HCT116 (cell line): ENCODE data around the gene MIR17HG. TPM values are rescaled to one million over a fixed set of nuclear protein-coding genes. Genes with fewer than 3 reads are reported as not detected.
"Not testable (repeated sequence)": the region's sequence is repeated elsewhere in the genome, so short reads cannot be mapped to it uniquely, and the experiment has no call there.

Experiments
- ATAC-seq: fragments of 200-7000 bp; cut with Tn5 transposase; 2 replicates; pipeline ENCODE4 v1.9.1; 2020; ENCODE audit warnings: mild to moderate bottlenecking, moderate library complexity
- BruUV-seq: library from RNA; stranded (reverse); fragments of 400-500 nt; replicated peaks from 2 replicates; lab custom pipeline; 2021; lab: Mats Ljungman, UMichigan
- CTCF ChIA-PET: fragments of 300-600 bp; sonication (Branson Sonifier 250); formaldehyde crosslinking; loops from one replicate; lab custom pipeline; 2021; ENCODE audit warnings: antibody characterized with exemption; lab: Charles Lee
- POLR2A ChIA-PET: fragments of 300-600, 350-600 bp; sonication (Branson Sonifier 250); formaldehyde crosslinking; loops from one replicate; lab custom pipeline; 2021; ENCODE audit warnings: antibody characterized with exemption; lab: Charles Lee
- RAD21 ChIA-PET, 2 experiments: fragments of 300-600 bp; sonication (Branson Sonifier 250); formaldehyde crosslinking; loops; one replicate each; lab custom pipeline; 2023; ENCODE audit warnings: low total read pairs in 2 of 2; ENCODE audit not compliant: uncharacterized antibody in 2 of 2, unreplicated experiment in 2 of 2, low non-redundant PET in 1 of 2; lab: Charles Lee
- DNase-seq: peaks from one replicate; pipeline ENCODE4 v3.0.0-alpha.2; 2010; ENCODE audit warnings: low read depth, low spot score
- H2AFZ ChIP-seq: fragments of 200-600 bp; shearing (Covaris generic), sonication (generic); 2 replicates; pipeline ENCODE4 v1.6.1; 2017; ENCODE audit warnings: low read depth, mixed run types, mixed read lengths, antibody characterized with exemption, low read length; ENCODE audit not compliant: poor library complexity, severe bottlenecking
- H3K27ac ChIP-seq: 2 replicates; pipeline ENCODE4 v1.5.1; 2012; ENCODE audit warnings: low read depth, low read length
- H3K27me3 ChIP-seq: fragments of 200-600 bp; sonication (generic); 2 replicates; pipeline ENCODE4 v1.6.1; 2016; ENCODE audit warnings: mixed run types, low read length, mixed read lengths; ENCODE audit not compliant: insufficient read depth
- H3K36me3 ChIP-seq, 2 experiments: fragments of 200-500 bp in 1 of 2; fragments of 200-600 bp in 1 of 2; sonication (Bioruptor generic) in 1 of 2; sonication (generic) in 1 of 2; 2 replicates each; pipeline versions ENCODE4 v1.5.1 to v1.6.1; 2014 to 2016; ENCODE audit warnings: low read length in 2 of 2, inconsistent platforms in 1 of 2, mixed read lengths in 1 of 2, mixed run types in 1 of 2; ENCODE audit not compliant: insufficient read depth in 2 of 2, control insufficient read depth in 1 of 2
- H3K4me1 ChIP-seq, 2 experiments: fragments of 200-600 bp in 1 of 2; sonication (generic) in 1 of 2; 2 replicates each; pipeline versions ENCODE4 v1.5.1 to v1.6.1; 2012 to 2017; ENCODE audit warnings: low read length in 2 of 2, inconsistent platforms in 1 of 2, mild to moderate bottlenecking in 1 of 2, mixed read lengths in 1 of 2, mixed run types in 1 of 2, moderate library complexity in 1 of 2; ENCODE audit not compliant: insufficient read depth in 2 of 2, control insufficient read depth in 1 of 2
- H3K4me2 ChIP-seq: fragments of 200-600 bp; sonication (generic); 2 replicates; pipeline ENCODE4 v1.6.1; 2017; ENCODE audit warnings: mixed run types, low read length, mixed read lengths
- H3K4me3 ChIP-seq, 2 experiments: fragments of 200-600 bp in 1 of 2; sonication (generic) in 1 of 2; replicated peaks in 1 of 2; 2 replicates each; pipeline ENCODE4 v1.5.1; 2011 to 2016; ENCODE audit warnings: low read length in 2 of 2, control low read depth in 1 of 2, low read depth in 1 of 2, mild to moderate bottlenecking in 1 of 2, mixed read lengths in 1 of 2, mixed run types in 1 of 2
- H3K79me2 ChIP-seq: fragments of 200-600 bp; sonication (generic); 2 replicates; pipeline ENCODE4 v1.6.1; 2017; ENCODE audit warnings: mild to moderate bottlenecking, mixed run types, low read length, moderate library complexity, mixed read lengths; ENCODE audit not compliant: insufficient read depth
- H3K9ac ChIP-seq: fragments of 200-600 bp; sonication (generic); 2 replicates; pipeline ENCODE4 v1.6.1; 2016; ENCODE audit warnings: low read length, mixed read lengths
- H3K9me2 ChIP-seq: fragments of 200-600 bp; sonication (generic), shearing (Covaris generic); 2 replicates; pipeline ENCODE4 v1.6.1; 2017; ENCODE audit warnings: mixed run types, mild to moderate bottlenecking, moderate library complexity; ENCODE audit not compliant: insufficient read depth
- H3K9me3 ChIP-seq, 2 experiments: fragments of 200-500 bp in 1 of 2; fragments of 200-600 bp in 1 of 2; sonication (Bioruptor generic) in 1 of 2; sonication (generic) in 1 of 2; 2 replicates each; pipeline ENCODE4 v1.6.1; 2014 to 2017; ENCODE audit warnings: low read length in 2 of 2, mixed read lengths in 2 of 2, inconsistent platforms in 1 of 2, low read depth in 1 of 2, mild to moderate bottlenecking in 1 of 2, mixed run types in 1 of 2, moderate library complexity in 1 of 2; ENCODE audit not compliant: control insufficient read depth in 1 of 2, insufficient read depth in 1 of 2
- H4K20me1 ChIP-seq: fragments of 200-600 bp; sonication (generic), shearing (Covaris generic); 2 replicates; pipeline ENCODE4 v1.6.1; 2017; ENCODE audit warnings: mixed run types, mild to moderate bottlenecking, moderate library complexity; ENCODE audit not compliant: insufficient read depth
- EGR1 ChIP-seq: IDR thresholded peaks from 2 replicates; pipeline ENCODE4 v1.6.1; 2012; ENCODE audit warnings: low read depth
- ELF1 ChIP-seq: IDR thresholded peaks from 2 replicates; pipeline ENCODE4 v1.6.1; 2012; ENCODE audit warnings: low read depth, borderline replicate concordance
- EZH2 ChIP-seq: fragments of 200-600 bp; sonication (generic); IDR thresholded peaks from 2 replicates; pipeline ENCODE4 v1.6.1; 2017; ENCODE audit warnings: antibody characterized with exemption, mixed run types
- EZH2phosphoT487 ChIP-seq: fragments of 200-600 bp; IDR thresholded peaks from 2 replicates; pipeline ENCODE4 v1.6.1; 2018; ENCODE audit warnings: antibody characterized with exemption, borderline replicate concordance
- FOSL1 ChIP-seq: IDR thresholded peaks from 2 replicates; pipeline ENCODE4 v1.6.1; 2012; ENCODE audit warnings: low read depth
- POLR2AphosphoS5 ChIP-seq: IDR thresholded peaks from 2 replicates; pipeline ENCODE4 v1.6.1; 2011; ENCODE audit warnings: mild to moderate bottlenecking, low read depth, low read length, moderate library complexity
- RAD21 ChIP-seq: IDR thresholded peaks from 2 replicates; pipeline ENCODE4 v1.6.1; 2012; ENCODE audit warnings: low read depth, mild to moderate bottlenecking
- TCF7L2 ChIP-seq: IDR thresholded peaks from 2 replicates; pipeline ENCODE4 v1.7.0; 2011; ENCODE audit warnings: borderline replicate concordance, inconsistent platforms; ENCODE audit not compliant: insufficient read depth, insufficient read length; ENCODE audit errors: extremely low read depth
- YY1 ChIP-seq: IDR thresholded peaks from 2 replicates; pipeline ENCODE4 v1.6.1; 2011; ENCODE audit warnings: low read length, low read depth, moderate library complexity, mild to moderate bottlenecking; ENCODE audit not compliant: insufficient replicate concordance; ENCODE audit errors: extremely low read depth
- ZFX ChIP-seq: fragments of 450-650 bp; IDR thresholded peaks from 2 replicates; pipeline ENCODE4 v1.6.1; 2017
- intact Hi-C: fragments of 100-400 bp; cut with micrococcal nuclease; formaldehyde crosslinking; loops from 2 replicates; pipeline ENCODE4 v1.10.0; 2022
- total RNA-seq: library from RNA; stranded (reverse); gene quantifications from one replicate; pipeline ENCODE4 v1.2.1, GENCODE V29; 2021; ENCODE audit not compliant: unreplicated experiment
- TF ChIP-seq, protein P1 (sequence below), 3 experiments: fragments of 200-600 bp in 1 of 3; sonication (generic) in 1 of 3; IDR thresholded peaks in 2 of 3; conservative IDR thresholded peaks in 1 of 3; 2 replicates each; pipeline ENCODE4 v1.5.1; 2012 to 2017; ENCODE audit warnings: low read depth in 2 of 3, low read length in 2 of 3, antibody characterized with exemption in 1 of 3, borderline replicate concordance in 1 of 3, control low read depth in 1 of 3, mild to moderate bottlenecking in 1 of 3, mixed read lengths in 1 of 3, mixed run types in 1 of 3, moderate library complexity in 1 of 3; ENCODE audit not compliant: insufficient read depth in 1 of 3
- TF ChIP-seq, protein P2 (sequence below): IDR thresholded peaks from 2 replicates; pipeline ENCODE4 v1.6.1; 2012

Gene MIR17HG
- total RNA-seq, 1 experiment from 2014 or later, result 10.3 TPM

DNA sequence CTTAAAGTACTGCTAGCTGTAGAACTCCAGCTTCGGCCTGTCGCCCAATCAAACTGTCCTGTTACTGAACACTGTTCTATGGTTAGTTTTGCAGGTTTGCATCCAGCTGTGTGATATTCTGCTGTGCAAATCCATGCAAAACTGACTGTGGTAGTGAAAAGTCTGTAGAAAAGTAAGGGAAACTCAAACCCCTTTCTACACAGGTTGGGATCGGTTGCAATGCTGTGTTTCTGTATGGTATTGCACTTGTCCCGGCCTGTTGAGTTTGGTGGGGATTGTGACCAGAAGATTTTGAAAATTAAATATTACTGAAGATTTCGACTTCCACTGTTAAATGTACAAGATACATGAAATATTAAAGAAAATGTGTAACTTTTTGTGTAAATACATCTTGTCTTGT lies 3.6 kb downstream of the MIR17HG start:
- Histone ChIP-seq H4K20me1 (peaks cover 45% of the 10 kb centered on the region; the same call in 1 of the 2 replicates), H3K4me2 (no peak overlapping the region), H3K9ac (no peak overlapping the region), H3K79me2 (peaks cover 44% of the 10 kb centered on the region), H3K36me3 (peaks cover 47 to 57% of the 10 kb centered on the region in 2 experiments), H3K9me3 (no peaks in the 10 kb centered on the region), H3K4me1 (peaks cover 0 to 15% of the 10 kb centered on the region in 2 experiments; a peak in 2 of 4 replicates), H3K9me2 (no peaks in the 10 kb centered on the region), H3K27ac (no peak overlapping the region), H3K4me3 (no peak overlapping the region), H3K27me3 (peaks cover 7% of the 10 kb centered on the region), H2AFZ (no peak overlapping the region)
- no peak for DNase-seq
- ChIA-PET CTCF (no interaction called here), POLR2A (no interaction called here), RAD21 (no interaction called here)
- intact Hi-C loops, result no loop called here
- TF ChIP-seq YY1 (no peak), ELF1 (no peak), POLR2AphosphoS5 (no peak), TCF7L2 (no peak), EZH2phosphoT487 (no peak)
- ATAC-seq, result no peak
- no TSS peak for BruUV-seq

DNA sequence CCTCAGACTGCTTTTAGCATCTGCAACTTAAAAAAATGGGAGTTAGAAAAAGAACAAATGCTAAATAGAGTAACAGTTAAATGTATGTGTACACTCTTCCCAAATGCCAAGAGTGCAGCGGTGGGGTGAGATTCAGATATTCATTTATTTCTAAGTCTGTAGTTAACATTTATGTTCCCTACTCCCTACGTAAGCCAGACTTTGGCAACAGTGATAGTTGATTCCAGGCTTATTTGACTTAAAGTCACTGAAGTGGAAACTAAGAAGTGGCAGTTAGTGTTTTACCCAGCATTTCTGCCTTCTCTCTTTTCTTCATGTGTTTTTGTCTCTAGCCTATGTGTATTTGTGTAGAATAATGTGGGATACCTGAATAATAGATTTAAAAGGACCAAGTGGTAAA lies 4.5 kb downstream of the MIR17HG start:
- Histone ChIP-seq H3K79me2 (peaks cover 44% of the 10 kb centered on the region), H4K20me1 (peaks cover 47% of the 10 kb centered on the region; the same call in 1 of the 2 replicates), H3K9me3 (no peaks in the 10 kb centered on the region), H3K4me3 (no peak overlapping the region), H3K4me2 (no peak overlapping the region), H3K9me2 (no peaks in the 10 kb centered on the region), H3K27me3 (no peaks in the 10 kb centered on the region), H3K4me1 (peaks cover 0 to 11% of the 10 kb centered on the region in 2 experiments; a peak in 2 of 4 replicates), H3K27ac (no peak overlapping the region), H3K9ac (no peak overlapping the region), H2AFZ (no peak overlapping the region), H3K36me3 (peaks cover 50 to 57% of the 10 kb centered on the region in 2 experiments)
- RAD21 ChIA-PET, result no interaction called here
- TF ChIP-seq EGR1 (no peak), ZFX (no peak), FOSL1 (no peak), RAD21 (no peak), EZH2phosphoT487 (no peak), YY1 (no peak), EZH2 (no peak)
- TF ChIP-seq, protein P1, sequence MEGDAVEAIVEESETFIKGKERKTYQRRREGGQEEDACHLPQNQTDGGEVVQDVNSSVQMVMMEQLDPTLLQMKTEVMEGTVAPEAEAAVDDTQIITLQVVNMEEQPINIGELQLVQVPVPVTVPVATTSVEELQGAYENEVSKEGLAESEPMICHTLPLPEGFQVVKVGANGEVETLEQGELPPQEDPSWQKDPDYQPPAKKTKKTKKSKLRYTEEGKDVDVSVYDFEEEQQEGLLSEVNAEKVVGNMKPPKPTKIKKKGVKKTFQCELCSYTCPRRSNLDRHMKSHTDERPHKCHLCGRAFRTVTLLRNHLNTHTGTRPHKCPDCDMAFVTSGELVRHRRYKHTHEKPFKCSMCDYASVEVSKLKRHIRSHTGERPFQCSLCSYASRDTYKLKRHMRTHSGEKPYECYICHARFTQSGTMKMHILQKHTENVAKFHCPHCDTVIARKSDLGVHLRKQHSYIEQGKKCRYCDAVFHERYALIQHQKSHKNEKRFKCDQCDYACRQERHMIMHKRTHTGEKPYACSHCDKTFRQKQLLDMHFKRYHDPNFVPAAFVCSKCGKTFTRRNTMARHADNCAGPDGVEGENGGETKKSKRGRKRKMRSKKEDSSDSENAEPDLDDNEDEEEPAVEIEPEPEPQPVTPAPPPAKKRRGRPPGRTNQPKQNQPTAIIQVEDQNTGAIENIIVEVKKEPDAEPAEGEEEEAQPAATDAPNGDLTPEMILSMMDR (IDR thresholded peaks at IDR 0.05 in 2 of 3, conservative IDR thresholded peaks at IDR 0.05 in 1 of 3; ENCODE audit: borderline replicate concordance in 1 of 3, insufficient read depth in 1 of 3, low read depth in 2 of 3, low read length in 2 of 3), result no peak
- TF ChIP-seq, protein P2, sequence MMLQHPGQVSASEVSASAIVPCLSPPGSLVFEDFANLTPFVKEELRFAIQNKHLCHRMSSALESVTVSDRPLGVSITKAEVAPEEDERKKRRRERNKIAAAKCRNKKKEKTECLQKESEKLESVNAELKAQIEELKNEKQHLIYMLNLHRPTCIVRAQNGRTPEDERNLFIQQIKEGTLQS, result no peak
- POLR2A ChIA-PET, result no interaction called here
- CTCF ChIA-PET, result no interaction called here
- intact Hi-C loops, result no loop called here
- BruUV-seq, result no TSS peak
- no peak for DNase-seq
- no peak for ATAC-seq

DNA sequence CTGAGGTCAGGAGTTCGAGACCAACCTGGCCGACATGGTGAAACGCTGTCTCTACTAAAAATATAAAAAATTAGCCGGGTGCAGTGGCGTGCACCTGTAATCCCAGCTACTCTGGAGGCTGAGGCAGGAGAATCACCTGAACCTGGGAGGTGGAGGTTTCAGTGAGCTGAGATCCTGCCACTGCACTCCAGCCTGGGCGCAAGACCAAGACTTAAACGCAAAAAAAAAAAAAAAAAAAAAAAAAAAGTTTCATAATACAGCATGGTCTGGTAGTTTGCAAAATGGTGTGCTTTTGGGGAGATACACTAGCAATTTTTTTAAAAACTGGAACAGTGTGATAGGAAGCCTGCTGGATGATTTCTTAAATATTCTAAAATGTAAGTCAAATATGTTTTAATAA lies 5.4 kb downstream of the MIR17HG start:
- Histone ChIP-seq H3K36me3 (peaks cover 50 to 57% of the 10 kb centered on the region in 2 experiments), H4K20me1 (peaks cover 47% of the 10 kb centered on the region; the same call in 1 of the 2 replicates), H3K79me2 (peaks cover 44% of the 10 kb centered on the region)
- H3K9me2 ChIP-seq, H3K4me3 ChIP-seq, POLR2A ChIA-PET, H3K9ac ChIP-seq, H2AFZ ChIP-seq, BruUV-seq, RAD21 ChIA-PET, CTCF ChIA-PET, H3K27ac ChIP-seq, DNase-seq, intact Hi-C loops, H3K27me3 ChIP-seq, H3K9me3 ChIP-seq, ATAC-seq, H3K4me2 ChIP-seq, H3K4me1 ChIP-seq: not testable (repeated sequence)
